Smooth muscle cell (in vitro differentiated cells): ENCODE data around the gene KDM3B. TPM values are rescaled to one million over a fixed set of nuclear protein-coding genes. Genes with fewer than 3 reads are reported as not detected.

Experiments used
- DNase-seq: peaks from one replicate; lab custom pipeline; 2025; ENCODE audit not compliant: unreplicated experiment; lab: John Stamatoyannopoulos, UW
- H2AFZ ChIP-seq: fragments of 200-600 bp; sonication (generic); 2 replicates; pipeline ENCODE4 v1.6.0; 2016; ENCODE audit warnings: antibody characterized with exemption, low read depth, mild to moderate bottlenecking
- H3F3A ChIP-seq: fragments of 200-600 bp; sonication (generic); 2 replicates; pipeline ENCODE4 v1.6.0; 2017; ENCODE audit warnings: antibody characterized with exemption, low read depth
- H3K27ac ChIP-seq: fragments of 200-600 bp; sonication (generic); 2 replicates; pipeline ENCODE4 v1.5.1; 2016; ENCODE audit warnings: low read depth, mild to moderate bottlenecking
- H3K27me3 ChIP-seq: fragments of 200-600 bp; sonication (generic); 2 replicates; pipeline ENCODE4 v1.6.1; 2016; ENCODE audit warnings: low read depth, mild to moderate bottlenecking
- H3K36me3 ChIP-seq: fragments of 200-600 bp; sonication (generic); 2 replicates; pipeline ENCODE4 v1.5.1; 2016; ENCODE audit warnings: low read depth
- H3K4me1 ChIP-seq: fragments of 200-600 bp; sonication (generic); 2 replicates; pipeline ENCODE4 v1.5.1; 2016; ENCODE audit warnings: low read depth
- H3K4me2 ChIP-seq: fragments of 200-600 bp; sonication (generic); 2 replicates; pipeline ENCODE4 v1.6.0; 2016; ENCODE audit warnings: mild to moderate bottlenecking
- H3K4me3 ChIP-seq: fragments of 200-600 bp; sonication (generic); 2 replicates; pipeline ENCODE4 v1.5.1; 2016; ENCODE audit warnings: mild to moderate bottlenecking
- H3K79me2 ChIP-seq: fragments of 200-600 bp; sonication (generic); 2 replicates; pipeline ENCODE4 v1.6.0; 2016; ENCODE audit warnings: low read depth, mild to moderate bottlenecking
- H3K9ac ChIP-seq: fragments of 200-600 bp; sonication (generic); 2 replicates; pipeline ENCODE4 v1.6.0; 2016; ENCODE audit warnings: low read depth
- H3K9me3 ChIP-seq: fragments of 200-600 bp; sonication (generic); replicated peaks from 2 replicates; pipeline ENCODE4 v1.5.1; 2016; ENCODE audit warnings: low read depth
- H4K20me1 ChIP-seq: fragments of 200-600 bp; sonication (generic); 2 replicates; pipeline ENCODE4 v1.6.0; 2016; ENCODE audit warnings: low read depth
- CTCF ChIP-seq: fragments of 200-600 bp; sonication (generic); IDR thresholded peaks from 2 replicates; pipeline ENCODE4 v1.5.1; 2017; ENCODE audit warnings: borderline replicate concordance, mild to moderate bottlenecking, antibody characterized with exemption; ENCODE audit not compliant: insufficient read depth, poor library complexity, severe bottlenecking
- WGBS: methylation state at CpG from one replicate; pipeline ENCODE4 v1.1.7; 2016; ENCODE audit warnings: low lambda C conversion rate; 5-methylcytosine and 5-hydroxymethylcytosine counted together
- polyA plus RNA-seq: library from polyadenylated mRNA; unstranded; fragments of >200 nt; fragmentation: Nextera tagmentation; extraction: Ambion mirVana; gene quantifications from 2 replicates; pipeline ENCODE4 v1.2.1, GENCODE V29; 2016
- total RNA-seq: library from RNA; depleted of rRNA; stranded (reverse); fragments of >200 nt; gene quantifications from 2 replicates; pipeline ENCODE4 v1.2.3, GENCODE V29; 2014

KDM3B gene
- total and polyA plus RNA-seq, 2 experiments from 2014 or later: 16.5 to 43.1 TPM

- peak; percentile 88 for DNase-seq
- no peak within 1 kb of the TSS for H3K27ac ChIP-seq
- peaks cover 11% of the 10 kb centered on the region for H3K4me1 ChIP-seq
- no peaks in the 10 kb centered on the region for H3K36me3 ChIP-seq
- no peaks in the 10 kb centered on the region for H3K27me3 ChIP-seq
- H3K9me3 ChIP-seq: no peaks in the 10 kb centered on the region
- peaks cover 9% of the 10 kb centered on the region for H3K79me2 ChIP-seq
- H3K4me2 ChIP-seq: peak within 1 kb of the TSS; percentile 97
- H4K20me1 ChIP-seq: no peaks in the 10 kb centered on the region
- 2% methylated on average over 55 of the region's 55 CpGs for WGBS
- TF ChIP-seq CTCF: no peak
- H2AFZ ChIP-seq: peak within 1 kb of the TSS; percentile 95
- H3F3A ChIP-seq: no peaks in the 10 kb centered on the region
- peak within 1 kb of the TSS; percentile 51 for H3K9ac ChIP-seq
- peak within 1 kb of the TSS; percentile 70 for H3K4me3 ChIP-seq
These were observed 20.8 kb upstream of the KDM3B start, which contains the start of gene CDC25C for GRCh38 chr5:138331449-138332368. Gene CDC25C (minus strand): TSS chr5:138331804. CDS start chr5:138331180, 624 bp downstream.

DNA sequence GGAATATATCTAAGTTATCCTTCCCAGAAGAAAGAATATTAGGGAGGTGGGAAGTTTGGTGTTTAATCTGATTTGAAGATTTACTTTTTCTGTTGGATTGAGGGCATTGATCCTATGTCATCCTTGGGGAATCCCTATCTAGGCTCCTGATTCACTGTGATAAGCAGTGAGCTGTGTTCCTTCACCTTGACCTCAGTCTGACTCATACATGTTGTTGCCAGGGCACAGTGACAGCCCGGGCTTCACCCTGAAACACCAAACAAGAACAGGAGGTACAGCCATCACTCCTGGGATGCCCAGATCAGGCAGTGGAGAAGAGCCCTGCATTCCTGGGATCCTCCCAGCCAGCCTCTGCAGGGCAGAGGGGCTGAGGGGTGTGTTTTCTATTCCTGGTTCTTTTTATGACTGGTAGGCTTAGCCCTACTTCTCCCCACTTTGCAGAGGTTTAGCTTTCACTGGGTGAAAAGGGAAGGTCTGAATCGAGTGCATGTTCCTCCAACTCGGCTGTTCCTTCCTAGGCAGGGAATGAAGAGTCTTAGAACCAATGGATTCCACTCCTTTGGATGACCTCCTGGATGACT lies 17.5 kb upstream of the KDM3B start:
- Histone ChIP-seq H3K79me2 (peaks cover 25% of the 10 kb centered on the region), H2AFZ (no peak overlapping the region), H3K4me2 (no peak overlapping the region), H3K27me3 (no peaks in the 10 kb centered on the region), H3K36me3 (no peaks in the 10 kb centered on the region), H3F3A (no peaks in the 10 kb centered on the region), H3K27ac (no peak overlapping the region), H4K20me1 (peaks cover 17% of the 10 kb centered on the region), H3K4me3 (no peak overlapping the region), H3K9ac (no peak overlapping the region), H3K4me1 (peaks cover 22% of the 10 kb centered on the region), H3K9me3 (no peaks in the 10 kb centered on the region)
- DNase-seq: no peak
- no peak for TF ChIP-seq CTCF
- 70% methylated on average over 3 of the region's 3 CpGs for WGBS

GRCh38 chr5:138336952-138337684 lies 15.4 kb upstream of the KDM3B start:
- DNase-seq: peak; percentile 89
- H3K9ac ChIP-seq: peak overlapping the region; percentile 100
- H2AFZ ChIP-seq: peak overlapping the region; percentile 99
- no peaks in the 10 kb centered on the region for H3K9me3 ChIP-seq
- H3K4me2 ChIP-seq: peak overlapping the region; percentile 96
- peaks cover 39% of the 10 kb centered on the region for H4K20me1 ChIP-seq
- no peak for TF ChIP-seq CTCF
- H3K79me2 ChIP-seq: peaks cover 40% of the 10 kb centered on the region
- WGBS: 28% methylated on average over 13 of the region's 13 CpGs
- peak overlapping the region; percentile 99 for H3K27ac ChIP-seq
- H3K4me3 ChIP-seq: peak overlapping the region; percentile 67
- H3K27me3 ChIP-seq: no peaks in the 10 kb centered on the region
- no peaks in the 10 kb centered on the region for H3F3A ChIP-seq
- H3K4me1 ChIP-seq: peaks cover 18% of the 10 kb centered on the region
- peaks cover 2% of the 10 kb centered on the region for H3K36me3 ChIP-seq
